Smooth muscle cell (in vitro differentiated cells): ENCODE results near the gene BLVRB. TPM values are rescaled to one million over a fixed set of nuclear protein-coding genes. Genes with fewer than 3 reads are reported as not detected.
A peak's percentile ranks its signal among the peaks of the same experiment; 100 is the strongest.

Source experiments
- DNase-seq: peaks from one replicate; lab custom pipeline; 2025; ENCODE audit not compliant: unreplicated experiment; lab: John Stamatoyannopoulos, UW
- H2AFZ ChIP-seq: fragments of 200-600 bp; sonication (generic); 2 replicates; pipeline ENCODE4 v1.6.0; 2016; ENCODE audit warnings: antibody characterized with exemption, low read depth, mild to moderate bottlenecking
- H3F3A ChIP-seq: fragments of 200-600 bp; sonication (generic); 2 replicates; pipeline ENCODE4 v1.6.0; 2017; ENCODE audit warnings: antibody characterized with exemption, low read depth
- H3K27ac ChIP-seq: fragments of 200-600 bp; sonication (generic); 2 replicates; pipeline ENCODE4 v1.5.1; 2016; ENCODE audit warnings: low read depth, mild to moderate bottlenecking
- H3K27me3 ChIP-seq: fragments of 200-600 bp; sonication (generic); 2 replicates; pipeline ENCODE4 v1.6.1; 2016; ENCODE audit warnings: low read depth, mild to moderate bottlenecking
- H3K36me3 ChIP-seq: fragments of 200-600 bp; sonication (generic); 2 replicates; pipeline ENCODE4 v1.5.1; 2016; ENCODE audit warnings: low read depth
- H3K4me1 ChIP-seq: fragments of 200-600 bp; sonication (generic); 2 replicates; pipeline ENCODE4 v1.5.1; 2016; ENCODE audit warnings: low read depth
- H3K4me2 ChIP-seq: fragments of 200-600 bp; sonication (generic); 2 replicates; pipeline ENCODE4 v1.6.0; 2016; ENCODE audit warnings: mild to moderate bottlenecking
- H3K4me3 ChIP-seq: fragments of 200-600 bp; sonication (generic); 2 replicates; pipeline ENCODE4 v1.5.1; 2016; ENCODE audit warnings: mild to moderate bottlenecking
- H3K79me2 ChIP-seq: fragments of 200-600 bp; sonication (generic); 2 replicates; pipeline ENCODE4 v1.6.0; 2016; ENCODE audit warnings: low read depth, mild to moderate bottlenecking
- H3K9ac ChIP-seq: fragments of 200-600 bp; sonication (generic); 2 replicates; pipeline ENCODE4 v1.6.0; 2016; ENCODE audit warnings: low read depth
- H3K9me3 ChIP-seq: fragments of 200-600 bp; sonication (generic); replicated peaks from 2 replicates; pipeline ENCODE4 v1.5.1; 2016; ENCODE audit warnings: low read depth
- H4K20me1 ChIP-seq: fragments of 200-600 bp; sonication (generic); 2 replicates; pipeline ENCODE4 v1.6.0; 2016; ENCODE audit warnings: low read depth
- WGBS: methylation state at CpG from one replicate; pipeline ENCODE4 v1.1.7; 2016; ENCODE audit warnings: low lambda C conversion rate; 5-methylcytosine and 5-hydroxymethylcytosine counted together
- polyA plus RNA-seq: library from polyadenylated mRNA; unstranded; fragments of >200 nt; fragmentation: Nextera tagmentation; extraction: Ambion mirVana; gene quantifications from 2 replicates; pipeline ENCODE4 v1.2.1, GENCODE V29; 2016
- total RNA-seq: library from RNA; depleted of rRNA; stranded (reverse); fragments of >200 nt; gene quantifications from 2 replicates; pipeline ENCODE4 v1.2.3, GENCODE V29; 2014
- TF ChIP-seq, protein P1 (sequence below): fragments of 200-600 bp; sonication (generic); IDR thresholded peaks from 2 replicates; pipeline ENCODE4 v1.5.1; 2017; ENCODE audit warnings: borderline replicate concordance, mild to moderate bottlenecking, antibody characterized with exemption; ENCODE audit not compliant: insufficient read depth, poor library complexity, severe bottlenecking

Gene BLVRB
- total and polyA plus RNA-seq, 2 experiments from 2014 or later = 50.3 to 86.4 TPM

DNA sequence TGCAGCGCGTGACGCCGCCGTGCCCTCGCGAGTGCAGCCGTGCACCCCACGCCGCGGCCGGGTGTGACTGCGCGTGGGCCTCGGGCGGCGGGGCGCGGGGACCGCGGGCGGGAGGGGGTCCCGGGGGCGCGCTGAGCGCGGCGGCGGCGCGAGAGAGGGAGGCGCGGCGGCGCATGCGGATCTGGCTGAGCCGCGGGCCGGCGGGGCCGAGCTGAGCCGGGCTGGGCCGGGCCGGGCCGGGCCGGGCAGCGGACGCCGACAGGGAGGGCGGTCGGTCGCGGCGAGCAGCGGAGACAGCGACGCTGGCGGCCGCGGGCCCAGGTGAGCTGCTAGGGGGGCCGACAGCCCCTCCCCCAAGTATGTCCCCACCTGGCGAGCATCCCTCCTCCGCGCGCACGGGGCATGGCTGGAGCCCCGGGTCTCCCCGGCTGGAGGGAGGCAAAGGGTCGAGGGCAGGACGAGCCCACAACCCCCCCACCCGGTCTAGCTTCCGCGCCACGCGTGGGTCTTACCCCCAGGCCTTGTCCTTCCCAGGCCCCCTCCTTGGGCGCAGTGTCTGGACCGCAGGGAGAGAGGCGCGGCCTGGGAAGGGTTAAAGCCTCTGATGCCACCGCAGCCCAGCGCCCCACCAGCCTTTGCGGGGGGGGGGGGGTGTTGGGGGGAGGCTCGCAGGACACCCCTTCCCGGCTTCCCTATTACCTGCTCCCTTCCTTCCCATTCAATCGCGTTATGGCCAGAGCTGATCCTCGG lies 1.6 kb upstream of the BLVRB start, which contains the start of gene SPTBN4:
Gene SPTBN4, plus strand, starts transcription at position 17 of the 750 bp plus-strand sequence. CDS start 5,621 bp downstream, outside the sequence.
- Histone ChIP-seq H3K79me2 (no peaks in the 10 kb centered on the region), H3K9ac (no peak within 1 kb of the TSS), H3K27me3 (peaks cover 14% of the 10 kb centered on the region), H2AFZ (no peak within 1 kb of the TSS), H3K4me3 (peak within 1 kb of the TSS; percentile 41), H4K20me1 (no peaks in the 10 kb centered on the region), H3K27ac (no peak within 1 kb of the TSS), H3F3A (no peaks in the 10 kb centered on the region), H3K4me2 (peak within 1 kb of the TSS; percentile 88), H3K36me3 (no peaks in the 10 kb centered on the region), H3K9me3 (no peaks in the 10 kb centered on the region), H3K4me1 (peaks cover 4% of the 10 kb centered on the region)
- 13% methylated on average over 24 of the region's 87 CpGs for WGBS
- TF ChIP-seq, protein P1, sequence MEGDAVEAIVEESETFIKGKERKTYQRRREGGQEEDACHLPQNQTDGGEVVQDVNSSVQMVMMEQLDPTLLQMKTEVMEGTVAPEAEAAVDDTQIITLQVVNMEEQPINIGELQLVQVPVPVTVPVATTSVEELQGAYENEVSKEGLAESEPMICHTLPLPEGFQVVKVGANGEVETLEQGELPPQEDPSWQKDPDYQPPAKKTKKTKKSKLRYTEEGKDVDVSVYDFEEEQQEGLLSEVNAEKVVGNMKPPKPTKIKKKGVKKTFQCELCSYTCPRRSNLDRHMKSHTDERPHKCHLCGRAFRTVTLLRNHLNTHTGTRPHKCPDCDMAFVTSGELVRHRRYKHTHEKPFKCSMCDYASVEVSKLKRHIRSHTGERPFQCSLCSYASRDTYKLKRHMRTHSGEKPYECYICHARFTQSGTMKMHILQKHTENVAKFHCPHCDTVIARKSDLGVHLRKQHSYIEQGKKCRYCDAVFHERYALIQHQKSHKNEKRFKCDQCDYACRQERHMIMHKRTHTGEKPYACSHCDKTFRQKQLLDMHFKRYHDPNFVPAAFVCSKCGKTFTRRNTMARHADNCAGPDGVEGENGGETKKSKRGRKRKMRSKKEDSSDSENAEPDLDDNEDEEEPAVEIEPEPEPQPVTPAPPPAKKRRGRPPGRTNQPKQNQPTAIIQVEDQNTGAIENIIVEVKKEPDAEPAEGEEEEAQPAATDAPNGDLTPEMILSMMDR = no peak
- no peak for DNase-seq

GRCh38 chr19:40466219-40466984 lies 857 bp upstream of the BLVRB start:
- Histone ChIP-seq H4K20me1 (no peaks in the 10 kb centered on the region), H3K79me2 (no peaks in the 10 kb centered on the region), H3K27ac (no peak overlapping the region), H3K9me3 (no peaks in the 10 kb centered on the region), H3K4me1 (peaks cover 4% of the 10 kb centered on the region), H3K4me3 (peak overlapping the region; percentile 41), H3K36me3 (no peaks in the 10 kb centered on the region), H3F3A (no peaks in the 10 kb centered on the region), H3K27me3 (peaks cover 14% of the 10 kb centered on the region), H2AFZ (no peak overlapping the region), H3K9ac (no peak overlapping the region), H3K4me2 (peak overlapping the region; percentile 88)
- whole genome bisulfite sequencing = 55% methylated on average over 32 of the region's 48 CpGs
- TF ChIP-seq, protein P1 = no peak
- DNase-seq = no peak

GRCh38 chr19:40465025-40465556 lies 454 bp downstream of the BLVRB start:
- Histone ChIP-seq H3K36me3 (no peaks in the 10 kb centered on the region), H3K27me3 (peaks cover 14% of the 10 kb centered on the region), H2AFZ (peak overlapping the region; percentile 78), H3K4me2 (peak overlapping the region; percentile 88), H3F3A (no peaks in the 10 kb centered on the region), H3K9me3 (no peaks in the 10 kb centered on the region), H3K79me2 (no peaks in the 10 kb centered on the region), H3K9ac (peak overlapping the region; percentile 47), H3K27ac (peak overlapping the region; percentile 56), H3K4me3 (peak overlapping the region; percentile 57), H3K4me1 (peaks cover 4% of the 10 kb centered on the region), H4K20me1 (no peaks in the 10 kb centered on the region)
- WGBS = 17% methylated on average over 11 of the region's 11 CpGs
- DNase-seq = no peak
- TF ChIP-seq, protein P1 = no peak
